K562 (cell line): ENCODE results near the gene DNASE2B. TPM values are rescaled to one million over a fixed set of nuclear protein-coding genes. Genes with fewer than 3 reads are reported as not detected.

ENCODE experiments used
- ASH1L ChIP-seq: fragments of 450-650 bp; IDR thresholded peaks from 2 replicates; pipeline ENCODE4 v1.6.1; 2018; ENCODE audit warnings: borderline replicate concordance, mild to moderate bottlenecking, low read depth; ENCODE audit not compliant: partially characterized antibody
- CBFA2T3 ChIP-seq: fragments of 450-650 bp; IDR thresholded peaks from 2 replicates; pipeline ENCODE4 v1.6.1; 2017
- CREB1 ChIP-seq, 2 experiments: sonication (generic) in 1 of 2; formaldehyde crosslinking in 1 of 2; IDR thresholded peaks; 2 replicates each; pipeline versions ENCODE4 v1.6.1 to v1.8.0; 2012 to 2022; ENCODE audit warnings: inconsistent platforms in 1 of 2, mild to moderate bottlenecking in 1 of 2, missing genetic modification reagents in 1 of 2, moderate library complexity in 1 of 2
- DPF2 ChIP-seq: fragments of 450-650 bp; IDR thresholded peaks from 2 replicates; pipeline ENCODE4 v1.6.1; 2016
- ETS2 ChIP-seq: IDR thresholded peaks from 2 replicates; pipeline ENCODE4 v1.6.1; 2016; ENCODE audit warnings: borderline replicate concordance, missing genetic modification characterization, mild to moderate bottlenecking, moderate library complexity, missing compliant biosample characterization; ENCODE audit not compliant: poor library complexity, severe bottlenecking
- FOS ChIP-seq: IDR thresholded peaks from 3 replicates; pipeline ENCODE4 v1.6.1; 2011; ENCODE audit not compliant: insufficient read length; ENCODE audit errors: extremely low read depth
- FOXJ3 ChIP-seq: sonication (generic); formaldehyde crosslinking; IDR thresholded peaks from 2 replicates; pipeline ENCODE4 v1.4.0; 2020; ENCODE audit warnings: mild to moderate bottlenecking, missing genetic modification reagents
- KDM2B ChIP-seq: fragments of 250-450 bp; sonication (Bioruptor Pico); IDR thresholded peaks from 2 replicates; pipeline ENCODE4 v1.8.0; 2021; ENCODE audit warnings: mild to moderate bottlenecking, moderate library complexity
- KLF13 ChIP-seq: fragments of 450-650 bp; IDR thresholded peaks from 2 replicates; pipeline ENCODE4 v1.6.1; 2016; ENCODE audit warnings: missing genetic modification characterization, low read depth, mild to moderate bottlenecking, missing compliant biosample characterization, moderate library complexity, borderline replicate concordance
- LARP7 ChIP-seq: fragments of 450-650 bp; IDR thresholded peaks from 2 replicates; pipeline ENCODE4 v1.6.1; 2016
- MEF2D ChIP-seq: conservative IDR thresholded peaks from 2 replicates; pipeline ENCODE4 v1.6.1; 2016; ENCODE audit warnings: low read depth, missing genetic modification characterization, missing compliant biosample characterization
- SIN3A ChIP-seq, 2 experiments: fragments of 150-350 bp in 1 of 2; IDR thresholded peaks; 2 replicates each; pipeline ENCODE4 v1.6.1; 2011 to 2016; ENCODE audit warnings: borderline replicate concordance in 2 of 2, low read depth in 2 of 2, low read length in 2 of 2, mild to moderate bottlenecking in 2 of 2, moderate library complexity in 2 of 2; ENCODE audit not compliant: control insufficient read depth in 1 of 2
- SOX6 ChIP-seq: fragments of 450-650 bp; IDR thresholded peaks from 2 replicates; pipeline ENCODE4 v1.6.1; 2014; ENCODE audit warnings: mild to moderate bottlenecking
- YBX1 ChIP-seq: fragments of 450-650 bp; IDR thresholded peaks from 2 replicates; pipeline ENCODE4 v1.7.1; 2016; ENCODE audit warnings: mild to moderate bottlenecking
- ZBED1 ChIP-seq: IDR thresholded peaks from 2 replicates; pipeline ENCODE4 v1.6.1; 2014
- ZBTB7A ChIP-seq: IDR thresholded peaks from 2 replicates; pipeline ENCODE4 v1.6.1; 2011; ENCODE audit warnings: low read depth, mild to moderate bottlenecking, low read length, moderate library complexity, borderline replicate concordance; ENCODE audit not compliant: control insufficient read depth
- ZNF384 ChIP-seq: IDR thresholded peaks from 2 replicates; pipeline ENCODE4 v1.6.1; 2012; ENCODE audit warnings: low read depth, low read length, improper control_type of control experiment
- ZNF696 ChIP-seq: fragments of 250-450 bp; sonication (Bioruptor Pico); conservative IDR thresholded peaks from 2 replicates; pipeline ENCODE4 v1.4.0; 2020; ENCODE audit warnings: mild to moderate bottlenecking, moderate library complexity
- polyA plus RNA-seq, 8 experiments: library from polyadenylated mRNA; depleted of rRNA in 4 of 8; stranded (reverse) in 5 of 8; unstranded in 3 of 8; fragments of >200 nt; fragmentation: Nextera tagmentation in 2 of 8; fragmentation: Illumina TruSeq in 1 of 8; extraction: Ambion mirVana in 2 of 8; extraction: Trizol in 1 of 8; gene quantifications; 2 replicates each; pipeline versions ENCODE4 v1.2.1 to v1.2.3, GENCODE V29; 2011 to 2014; ENCODE audit warnings: inconsistent platforms in 1 of 8, missing spikeins in 1 of 8
- total RNA-seq, 7 experiments: library from RNA; depleted of rRNA in 6 of 7; stranded (reverse); fragments of >200 nt in 6 of 7; fragmentation: Illumina TruSeq in 2 of 7; extraction: Trizol in 2 of 7; gene quantifications; 2 replicates each; pipeline versions ENCODE4 v1.2.1 to v1.2.3, GENCODE V29; 2011 to 2021; ENCODE audit warnings: low replicate concordance in 1 of 7
- TF ChIP-seq, protein P1 (sequence below), 2 experiments: IDR thresholded peaks; 2 replicates each; pipeline ENCODE4 v1.6.1; 2011; ENCODE audit warnings: borderline replicate concordance in 1 of 2, control low read depth in 1 of 2, low read depth in 1 of 2, low read length in 1 of 2, mild to moderate bottlenecking in 1 of 2, mixed read lengths in 1 of 2, moderate library complexity in 1 of 2; ENCODE audit not compliant: insufficient read depth in 1 of 2, insufficient read length in 1 of 2, poor library complexity in 1 of 2, severe bottlenecking in 1 of 2; ENCODE audit errors: extremely low read depth in 1 of 2
- TF ChIP-seq, protein P2 (sequence below): fragments of 450-650 bp; IDR thresholded peaks from 2 replicates; pipeline ENCODE4 v1.6.1; 2016
- TF ChIP-seq, protein P3 (sequence below): sonication (generic); formaldehyde crosslinking; IDR thresholded peaks from 2 replicates; pipeline ENCODE4 v1.8.0; 2022; ENCODE audit warnings: mild to moderate bottlenecking, missing genetic modification reagents
- TF ChIP-seq, protein P4 (sequence below): sonication (generic); formaldehyde crosslinking; IDR thresholded peaks from 2 replicates; pipeline ENCODE4 v1.5.0; 2020; ENCODE audit warnings: missing genetic modification reagents

The DNASE2B gene
- total and polyA plus RNA-seq, 9 of the 15 experiments (the other 6 are each of a cell fraction or from before 2014, with no cell fraction given): not detected

DNA sequence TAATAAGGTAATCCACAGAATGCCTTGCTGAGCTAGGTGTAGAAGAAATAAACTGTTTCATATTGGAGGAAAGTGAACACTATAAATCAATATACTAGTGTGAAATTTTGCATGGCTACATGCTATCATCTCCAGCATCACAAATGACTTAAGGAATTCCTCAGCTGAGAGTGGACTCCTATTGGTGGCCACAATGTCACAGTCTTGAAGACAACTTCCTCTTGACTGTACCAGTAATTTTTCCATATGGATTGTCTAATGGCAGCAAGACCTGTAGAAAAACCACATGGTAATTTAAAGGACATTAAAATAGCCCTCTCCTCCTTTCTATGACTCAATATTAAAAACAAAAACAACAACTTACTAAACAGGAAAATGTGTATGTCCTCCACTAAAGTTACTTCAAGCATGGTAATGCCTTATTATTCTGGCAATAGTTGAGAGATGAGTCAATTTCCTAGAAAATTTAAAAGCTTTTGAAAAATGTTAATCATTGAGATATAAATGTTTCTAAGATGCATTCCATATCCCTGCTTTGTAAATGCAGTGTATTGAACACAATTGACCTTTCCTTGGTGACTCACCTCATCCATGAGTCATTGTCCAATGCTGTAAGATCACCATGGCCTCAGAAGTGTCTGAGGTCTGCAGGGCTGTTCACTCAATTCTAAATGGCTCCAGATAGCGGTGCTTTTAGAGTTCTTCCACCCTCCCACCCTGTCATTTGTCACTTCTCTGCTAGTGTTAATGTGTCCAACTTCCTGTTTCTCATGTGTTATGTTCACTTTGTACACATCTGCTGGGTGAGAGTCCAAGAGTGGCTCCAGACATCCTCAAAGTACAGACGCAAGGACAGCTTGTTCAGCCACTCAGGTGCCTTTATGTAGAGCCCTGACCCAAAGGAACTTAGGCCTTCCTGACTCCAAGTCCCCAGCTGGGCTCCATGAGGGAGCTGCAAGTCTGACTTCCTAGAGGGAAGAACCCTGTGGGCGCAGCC is 32.8 kb upstream of the DNASE2B start (continued):
- TF ChIP-seq, protein P1, sequence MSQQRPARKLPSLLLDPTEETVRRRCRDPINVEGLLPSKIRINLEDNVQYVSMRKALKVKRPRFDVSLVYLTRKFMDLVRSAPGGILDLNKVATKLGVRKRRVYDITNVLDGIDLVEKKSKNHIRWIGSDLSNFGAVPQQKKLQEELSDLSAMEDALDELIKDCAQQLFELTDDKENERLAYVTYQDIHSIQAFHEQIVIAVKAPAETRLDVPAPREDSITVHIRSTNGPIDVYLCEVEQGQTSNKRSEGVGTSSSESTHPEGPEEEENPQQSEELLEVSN (IDR thresholded peaks at IDR 0.05; ENCODE audit: borderline replicate concordance in 1 of 2, extremely low read depth in 1 of 2, insufficient read depth in 1 of 2, insufficient read length in 1 of 2, low read depth in 1 of 2, low read length in 1 of 2, poor library complexity in 1 of 2, severe bottlenecking in 1 of 2): no peak
- no peak for TF ChIP-seq KLF13 (tag)
- no peak for TF ChIP-seq SOX6
- TF ChIP-seq, protein P2, sequence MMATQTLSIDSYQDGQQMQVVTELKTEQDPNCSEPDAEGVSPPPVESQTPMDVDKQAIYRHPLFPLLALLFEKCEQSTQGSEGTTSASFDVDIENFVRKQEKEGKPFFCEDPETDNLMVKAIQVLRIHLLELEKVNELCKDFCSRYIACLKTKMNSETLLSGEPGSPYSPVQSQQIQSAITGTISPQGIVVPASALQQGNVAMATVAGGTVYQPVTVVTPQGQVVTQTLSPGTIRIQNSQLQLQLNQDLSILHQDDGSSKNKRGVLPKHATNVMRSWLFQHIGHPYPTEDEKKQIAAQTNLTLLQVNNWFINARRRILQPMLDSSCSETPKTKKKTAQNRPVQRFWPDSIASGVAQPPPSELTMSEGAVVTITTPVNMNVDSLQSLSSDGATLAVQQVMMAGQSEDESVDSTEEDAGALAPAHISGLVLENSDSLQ: 0 out of 2 replicates have a peak, but pooled peaks have one; percentile 21
- TF ChIP-seq YBX1: no peak
- TF ChIP-seq ZBED1: no peak
- no peak for TF ChIP-seq ZNF384
- TF ChIP-seq FOS: peak; percentile 67
- TF ChIP-seq CREB1 (IDR thresholded peaks at IDR 0.05): no peak
- TF ChIP-seq CREB1 (CRISPR knock-in tag; IDR thresholded peaks at IDR 0.05): no peak
- no peak for TF ChIP-seq SIN3A (IDR thresholded peaks at IDR 0.05; ENCODE audit: borderline replicate concordance in 2 of 2, control insufficient read depth in 1 of 2, low read depth in 2 of 2, low read length in 2 of 2)
- no peak for TF ChIP-seq ZBTB7A
- TF ChIP-seq, protein P3, sequence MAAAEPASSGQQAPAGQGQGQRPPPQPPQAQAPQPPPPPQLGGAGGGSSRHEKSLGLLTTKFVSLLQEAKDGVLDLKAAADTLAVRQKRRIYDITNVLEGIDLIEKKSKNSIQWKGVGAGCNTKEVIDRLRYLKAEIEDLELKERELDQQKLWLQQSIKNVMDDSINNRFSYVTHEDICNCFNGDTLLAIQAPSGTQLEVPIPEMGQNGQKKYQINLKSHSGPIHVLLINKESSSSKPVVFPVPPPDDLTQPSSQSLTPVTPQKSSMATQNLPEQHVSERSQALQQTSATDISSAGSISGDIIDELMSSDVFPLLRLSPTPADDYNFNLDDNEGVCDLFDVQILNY: no peak
- TF ChIP-seq, protein P4, sequence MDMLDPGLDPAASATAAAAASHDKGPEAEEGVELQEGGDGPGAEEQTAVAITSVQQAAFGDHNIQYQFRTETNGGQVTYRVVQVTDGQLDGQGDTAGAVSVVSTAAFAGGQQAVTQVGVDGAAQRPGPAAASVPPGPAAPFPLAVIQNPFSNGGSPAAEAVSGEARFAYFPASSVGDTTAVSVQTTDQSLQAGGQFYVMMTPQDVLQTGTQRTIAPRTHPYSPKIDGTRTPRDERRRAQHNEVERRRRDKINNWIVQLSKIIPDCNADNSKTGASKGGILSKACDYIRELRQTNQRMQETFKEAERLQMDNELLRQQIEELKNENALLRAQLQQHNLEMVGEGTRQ (CRISPR knock-in tag): no peak
- no peak for TF ChIP-seq FOXJ3 (CRISPR knock-in tag)
- no peak for TF ChIP-seq MEF2D
- peak; percentile 66; the same call in 1 of the 2 replicates for TF ChIP-seq DPF2
- no peak for TF ChIP-seq ASH1L
- peak; percentile 11; the same call in 1 of the 2 replicates for TF ChIP-seq CBFA2T3
- TF ChIP-seq ETS2: no peak
- TF ChIP-seq LARP7: no peak
- TF ChIP-seq KDM2B (CRISPR knock-in tag): no peak
- TF ChIP-seq ZNF696 (CRISPR knock-in tag): no peak
